SK-N-SH (cell line): ENCODE measurements around the gene UQCRC1. TPM values are rescaled to one million over a fixed set of nuclear protein-coding genes. Genes with fewer than 3 reads are reported as not detected.

Source experiments
- CTCF ChIA-PET: fragments of 300-600, 350-600 bp; formaldehyde crosslinking; extraction: SDS; loops from one replicate; lab custom pipeline; 2021; lab: Yijun Ruan, JAX
- POLR2A ChIA-PET: fragments of 350-600 bp; sonication (Branson Sonifier 250); formaldehyde crosslinking; extraction: SDS; loops from one replicate; lab custom pipeline; 2020; ENCODE audit warnings: antibody characterized with exemption, inconsistent platforms; lab: Yijun Ruan, JAX
- DNase-seq: peaks from one replicate; pipeline ENCODE4 v3.0.0; 2012
- H2AFZ ChIP-seq: fragments of 200-600 bp; sonication (generic); 2 replicates; pipeline ENCODE4 v1.8.1; 2016; ENCODE audit warnings: antibody characterized with exemption, mild to moderate bottlenecking, low read depth
- H3F3A ChIP-seq: fragments of 200-600 bp; sonication (generic); replicated peaks from 2 replicates; pipeline ENCODE3; 2016; ENCODE audit warnings: antibody characterized with exemption, mild to moderate bottlenecking; ENCODE audit not compliant: insufficient read depth
- H3K27ac ChIP-seq, 2 experiments: fragments of 200-500 bp in 1 of 2; fragments of 200-600 bp in 1 of 2; sonication (Bioruptor generic) in 1 of 2; sonication (generic), shearing (Covaris generic) in 1 of 2; 2 replicates each; pipeline versions ENCODE4 v1.5.1 to v1.6.1; 2014 to 2016; ENCODE audit warnings: low read depth in 2 of 2, inconsistent platforms in 1 of 2, low read length in 1 of 2, mild to moderate bottlenecking in 1 of 2, mixed read lengths in 1 of 2
- H3K27me3 ChIP-seq: fragments of 200-600 bp; sonication (generic), shearing (Covaris generic); 2 replicates; pipeline ENCODE4 v1.6.1; 2016; ENCODE audit warnings: mixed run types; ENCODE audit not compliant: insufficient read depth
- H3K36me3 ChIP-seq, 2 experiments: fragments of 200-500 bp in 1 of 2; fragments of 200-600 bp in 1 of 2; sonication (Bioruptor generic) in 1 of 2; sonication (generic) in 1 of 2; replicated peaks in 1 of 2; 2 replicates each; pipeline versions ENCODE3 to v1.5.1; 2014 to 2016; ENCODE audit warnings: low read length in 1 of 2, mild to moderate bottlenecking in 1 of 2; ENCODE audit not compliant: insufficient read depth in 2 of 2, control insufficient read depth in 1 of 2
- H3K4me1 ChIP-seq, 2 experiments: fragments of 200-500 bp in 1 of 2; fragments of 200-600 bp in 1 of 2; sonication (Bioruptor generic) in 1 of 2; sonication (generic), shearing (Covaris generic) in 1 of 2; 2 replicates each; pipeline versions ENCODE4 v1.5.1 to v1.6.1; 2014 to 2016; ENCODE audit warnings: low read depth in 1 of 2, low read length in 1 of 2, mixed run types in 1 of 2; ENCODE audit not compliant: insufficient read depth in 2 of 2, control insufficient read depth in 1 of 2
- H3K4me2 ChIP-seq: fragments of 200-600 bp; sonication (generic), shearing (Covaris generic); 2 replicates; pipeline ENCODE4 v1.6.1; 2017; ENCODE audit warnings: mixed run types
- H3K4me3 ChIP-seq, 2 experiments: fragments of 200-500 bp in 1 of 2; fragments of 200-600 bp in 1 of 2; sonication (Bioruptor generic) in 1 of 2; sonication (generic), shearing (Covaris generic) in 1 of 2; 2 replicates each; pipeline versions ENCODE4 v1.5.1 to v1.8.1; 2014 to 2016; ENCODE audit warnings: low read depth in 2 of 2, inconsistent platforms in 1 of 2, low read length in 1 of 2, mild to moderate bottlenecking in 1 of 2, mixed read lengths in 1 of 2, moderate library complexity in 1 of 2
- H3K79me2 ChIP-seq: fragments of 200-600 bp; sonication (generic); 2 replicates; pipeline ENCODE4 v1.8.1; 2017; ENCODE audit warnings: mild to moderate bottlenecking; ENCODE audit not compliant: insufficient read depth
- H3K9ac ChIP-seq: fragments of 200-600 bp; sonication (generic); 2 replicates; pipeline ENCODE4 v1.6.1; 2017; ENCODE audit warnings: mixed run types
- H3K9me2 ChIP-seq: fragments of 200-600 bp; sonication (generic); 2 replicates; pipeline ENCODE4 v1.6.1; 2017; ENCODE audit warnings: mixed run types
- H3K9me3 ChIP-seq: fragments of 200-600 bp; sonication (generic); 2 replicates; pipeline ENCODE4 v1.6.1; 2017; ENCODE audit warnings: mixed run types, mild to moderate bottlenecking, moderate library complexity
- H4K20me1 ChIP-seq: fragments of 200-600 bp; sonication (generic); 2 replicates; pipeline ENCODE4 v1.6.1; 2017; ENCODE audit warnings: mild to moderate bottlenecking, mixed run types; ENCODE audit not compliant: insufficient read depth
- CHD2 ChIP-seq: fragments of 150-350 bp; IDR thresholded peaks from 2 replicates; pipeline ENCODE4 v1.6.1; 2018; ENCODE audit warnings: low read length; ENCODE audit not compliant: partially characterized antibody
- ELF1 ChIP-seq: IDR thresholded peaks from 2 replicates; pipeline ENCODE4 v1.4.0; 2012
- EZH2phosphoT487 ChIP-seq: fragments of 200-600 bp; sonication (generic); IDR thresholded peaks from 2 replicates; pipeline ENCODE4 v1.6.1; 2017; ENCODE audit warnings: low read depth, mixed run types, mild to moderate bottlenecking, antibody characterized with exemption, moderate library complexity, borderline replicate concordance
- TAF1 ChIP-seq: IDR thresholded peaks from 2 replicates; pipeline ENCODE4 v1.6.1; 2012; ENCODE audit warnings: low read depth, mild to moderate bottlenecking, low read length, moderate library complexity, borderline replicate concordance
- TCF12 ChIP-seq: IDR thresholded peaks from 2 replicates; pipeline ENCODE4 v1.4.0; 2012
- TEAD4 ChIP-seq: IDR thresholded peaks from 2 replicates; pipeline ENCODE4 v1.4.0; 2012; ENCODE audit warnings: mild to moderate bottlenecking, borderline replicate concordance; ENCODE audit not compliant: insufficient read depth
- YY1 ChIP-seq: IDR thresholded peaks from 2 replicates; pipeline ENCODE4 v1.4.0; 2012; ENCODE audit warnings: low read depth, mild to moderate bottlenecking
- WGBS: methylation state at CpG from one replicate; pipeline ENCODE4 v1.1.6; 2017; ENCODE audit warnings: low lambda C conversion rate; 5-methylcytosine and 5-hydroxymethylcytosine counted together
- polyA plus RNA-seq, 3 experiments: library from polyadenylated mRNA; depleted of rRNA; stranded (reverse); fragments of >200 nt; gene quantifications; 2 replicates each; pipeline ENCODE4 v1.2.3, GENCODE V29; 2012
- TF ChIP-seq, protein P1 (sequence below): IDR thresholded peaks from 2 replicates; pipeline ENCODE4 v1.4.0; 2012; ENCODE audit warnings: low read depth, borderline replicate concordance

UQCRC1 gene
- polyA plus RNA-seq, 1 of the 3 experiments (the other 2 are of a cell fraction) = 284 TPM

DNA sequence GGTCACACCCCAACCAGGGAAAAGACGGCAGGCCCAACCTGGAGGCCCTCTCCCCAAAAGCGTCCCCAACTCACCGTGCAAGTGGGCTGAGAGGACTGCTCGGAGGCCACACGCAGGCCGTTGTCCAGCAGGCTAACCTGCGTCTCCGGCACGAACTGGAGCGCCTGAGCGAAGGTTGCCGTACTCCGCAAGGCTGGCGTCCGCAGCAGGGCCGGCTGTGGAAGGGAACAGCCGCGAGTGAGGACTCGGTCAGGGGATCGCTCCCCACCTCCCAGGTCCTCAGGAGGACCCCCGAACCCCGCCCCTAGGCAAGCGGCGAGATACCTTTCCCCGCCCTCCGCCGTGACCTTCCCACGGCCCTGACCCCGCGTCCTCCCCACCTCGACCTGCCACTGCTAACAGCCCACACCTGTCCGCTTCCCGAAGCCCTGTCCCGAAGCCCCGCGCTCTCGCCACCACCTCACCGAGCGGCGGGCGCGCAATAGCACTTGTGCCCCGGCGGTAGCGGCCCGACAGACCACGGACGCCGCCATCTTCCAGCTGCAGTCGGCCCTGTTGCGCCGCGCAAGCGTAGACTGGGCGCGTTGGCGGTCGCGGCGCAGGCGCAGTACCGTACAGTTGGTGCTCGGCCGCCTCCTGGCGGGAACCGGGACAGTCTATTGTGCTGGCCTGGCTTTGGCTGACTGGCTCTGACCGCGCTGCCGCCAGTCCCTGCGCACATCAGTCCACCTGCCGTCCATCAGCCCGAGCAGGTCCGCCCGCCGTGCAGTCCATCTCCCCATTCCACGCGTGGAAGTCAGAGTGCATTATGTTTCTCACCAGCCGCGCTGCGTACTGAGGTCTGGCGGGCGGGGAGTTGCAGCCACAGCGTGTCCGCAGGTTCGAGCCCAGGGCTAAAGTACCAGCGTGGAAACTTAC lies at the start of gene UQCRC1 (continued):
- TF ChIP-seq, protein P1, sequence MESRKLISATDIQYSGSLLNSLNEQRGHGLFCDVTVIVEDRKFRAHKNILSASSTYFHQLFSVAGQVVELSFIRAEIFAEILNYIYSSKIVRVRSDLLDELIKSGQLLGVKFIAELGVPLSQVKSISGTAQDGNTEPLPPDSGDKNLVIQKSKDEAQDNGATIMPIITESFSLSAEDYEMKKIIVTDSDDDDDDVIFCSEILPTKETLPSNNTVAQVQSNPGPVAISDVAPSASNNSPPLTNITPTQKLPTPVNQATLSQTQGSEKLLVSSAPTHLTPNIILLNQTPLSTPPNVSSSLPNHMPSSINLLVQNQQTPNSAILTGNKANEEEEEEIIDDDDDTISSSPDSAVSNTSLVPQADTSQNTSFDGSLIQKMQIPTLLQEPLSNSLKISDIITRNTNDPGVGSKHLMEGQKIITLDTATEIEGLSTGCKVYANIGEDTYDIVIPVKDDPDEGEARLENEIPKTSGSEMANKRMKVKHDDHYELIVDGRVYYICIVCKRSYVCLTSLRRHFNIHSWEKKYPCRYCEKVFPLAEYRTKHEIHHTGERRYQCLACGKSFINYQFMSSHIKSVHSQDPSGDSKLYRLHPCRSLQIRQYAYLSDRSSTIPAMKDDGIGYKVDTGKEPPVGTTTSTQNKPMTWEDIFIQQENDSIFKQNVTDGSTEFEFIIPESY = no peak
- TF ChIP-seq CHD2 (no peak), ELF1 (no peak)
- TF ChIP-seq, all 33 proteins: peak for 10

DNA sequence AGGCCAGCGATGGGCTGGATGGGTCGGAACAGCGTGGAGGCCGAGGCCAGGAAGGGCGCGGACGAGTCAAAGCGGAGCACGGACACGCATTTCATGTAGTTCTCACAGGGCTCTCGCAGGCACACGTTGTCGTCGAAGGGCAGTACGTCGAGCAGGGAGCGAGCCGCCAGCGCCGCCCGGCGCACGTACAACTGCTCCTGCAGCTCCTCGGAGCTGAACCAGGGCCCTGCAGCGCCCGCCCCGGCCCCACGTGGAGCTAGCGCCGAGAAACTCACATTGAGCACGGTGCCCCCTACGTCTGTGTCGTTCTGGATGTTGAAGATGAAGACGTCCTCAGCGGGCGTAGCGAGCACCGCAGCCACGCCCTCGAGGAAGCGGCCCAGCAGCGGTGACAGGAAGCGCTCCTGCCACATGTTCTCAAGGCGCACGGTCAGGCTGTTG lies 47.4 kb upstream of the UQCRC1 start:
- peaks cover 22% of the 10 kb centered on the region; the same call in 1 of the 2 replicates for H3K79me2 ChIP-seq
- H3K4me3 ChIP-seq = no peak overlapping the region
- H3K9me3 ChIP-seq = no peaks in the 10 kb centered on the region
- no peaks in the 10 kb centered on the region for H3F3A ChIP-seq
- no peak overlapping the region for H3K4me2 ChIP-seq
- peaks cover 0 to 8% of the 10 kb centered on the region in 2 experiments; a peak in 1 of 4 replicates for H3K4me1 ChIP-seq
- H2AFZ ChIP-seq = no peak overlapping the region
- DNase-seq = no peak
- no peaks in the 10 kb centered on the region for H3K27me3 ChIP-seq
- H3K27ac ChIP-seq = no peak overlapping the region
- no peak overlapping the region for H3K9ac ChIP-seq
- POLR2A ChIA-PET = no interaction called here
- CTCF ChIA-PET = no interaction called here
- TF ChIP-seq TEAD4 (no peak), YY1 (no peak), EZH2phosphoT487 (no peak), TAF1 (no peak), TCF12 (no peak), ELF1 (no peak)
- TF ChIP-seq, protein P1 = no peak
- no peaks in the 10 kb centered on the region for H3K9me2 ChIP-seq
- peaks cover 15 to 73% of the 10 kb centered on the region in 2 experiments for H3K36me3 ChIP-seq
- peaks cover 16% of the 10 kb centered on the region; the same call in 1 of the 2 replicates for H4K20me1 ChIP-seq
- 95% methylated on average over 29 of the region's 45 CpGs for WGBS
